SH-SY5Y (cell line): ENCODE measurements around the gene CEMP1.

Experiments
- GATA2 ChIP-seq: IDR thresholded peaks from 2 replicates; pipeline ENCODE4 v1.6.1; 2011; ENCODE audit warnings: mild to moderate bottlenecking, low read depth, low read length
- GATA3 ChIP-seq: IDR thresholded peaks from 2 replicates; pipeline ENCODE4 v1.6.1; 2011; ENCODE audit warnings: low read depth, mild to moderate bottlenecking, low read length, moderate library complexity

- TF ChIP-seq GATA2 (no peak), GATA3 (no peak)
These were observed 7.4 kb downstream of the CEMP1 start for GRCh38 chr16:2523801-2524231.
